A549 (cell line): ENCODE data around the gene BRPF1. TPM values are rescaled to one million over a fixed set of nuclear protein-coding genes. Genes with fewer than 3 reads are reported as not detected.

Experiments used
- ATAC-seq, 2 experiments: fragments of 200-7000 bp in 1 of 2; fragments of >200 bp in 1 of 2; cut with Nextera tagmentation in 1 of 2; cut with Tn5 transposase in 1 of 2; 3 replicates each; pipeline versions ENCODE4 v1.8.0 to v1.9.1; 2018 to 2020; ENCODE audit warnings: mild to moderate bottlenecking in 1 of 2, moderate library complexity in 1 of 2
- CTCF ChIA-PET: fragments of 300-600 bp; sonication (Branson Sonifier 250); formaldehyde crosslinking; extraction: SDS; loops from one replicate; lab custom pipeline; 2021; ENCODE audit warnings: antibody characterized with exemption, inconsistent platforms; lab: Yijun Ruan, JAX
- POLR2A ChIA-PET: fragments of 350-600 bp; formaldehyde crosslinking; extraction: SDS; loops from one replicate; lab custom pipeline; 2021; ENCODE audit warnings: antibody characterized with exemption, inconsistent platforms; lab: Yijun Ruan, JAX
- DNase-seq, 2 experiments: peaks; one replicate each; pipeline versions ENCODE4 v3.0.0 to v3.0.0-alpha.2; 2011 to 2016; ENCODE audit warnings: low read depth in 1 of 2, low spot score in 1 of 2
- FAIRE-seq: peaks from 2 replicates; lab custom pipeline; 2011; peaks lifted over from hg19 to GRCh38; lab: Jason Lieb, UNC
- H3K27ac ChIP-seq, 2 experiments: fragments of >200 bp; sonication (Bioruptor Twin); formaldehyde crosslinking; 3 replicates each; pipeline ENCODE4 v1.5.1; 2016 to 2017
- H3K4me1 ChIP-seq: fragments of >200 bp; sonication (Bioruptor Twin); formaldehyde crosslinking; 3 replicates; pipeline ENCODE4 v1.6.1; 2016
- H3K4me2 ChIP-seq: fragments of >200 bp; sonication (Bioruptor Twin); formaldehyde crosslinking; 3 replicates; pipeline ENCODE4 v1.6.1; 2016
- H3K4me3 ChIP-seq: fragments of >200 bp; sonication (Bioruptor Twin); formaldehyde crosslinking; 3 replicates; pipeline ENCODE4 v1.5.1; 2016
- H3K9me3 ChIP-seq: fragments of >200 bp; sonication (Bioruptor Twin); formaldehyde crosslinking; 3 replicates; pipeline ENCODE4 v1.6.1; 2016
- CBX2 ChIP-seq: fragments of 200-600 bp; sonication (generic); IDR thresholded peaks from 2 replicates; pipeline ENCODE4 v1.6.1; 2016; ENCODE audit warnings: low read depth, mild to moderate bottlenecking, borderline replicate concordance
- E2F6 ChIP-seq: IDR thresholded peaks from 2 replicates; pipeline ENCODE4 v1.6.1; 2012; ENCODE audit warnings: low read depth, borderline replicate concordance
- FOSB ChIP-seq: fragments of 250-450 bp; sonication (Bioruptor Pico); IDR thresholded peaks from 2 replicates; pipeline ENCODE4 v1.5.0; 2020; ENCODE audit warnings: mild to moderate bottlenecking, moderate library complexity
- HDAC2 ChIP-seq: fragments of 200-600 bp; sonication (generic); IDR thresholded peaks from 2 replicates; pipeline ENCODE4 v1.6.1; 2016
- HEYL ChIP-seq: fragments of 250-450 bp; sonication (Bioruptor Pico); IDR thresholded peaks from 2 replicates; pipeline ENCODE4 v1.8.0; 2021; ENCODE audit warnings: mild to moderate bottlenecking, moderate library complexity
- HOXA7 ChIP-seq: fragments of 250-450 bp; sonication (Bioruptor Pico); IDR thresholded peaks from 2 replicates; pipeline ENCODE4 v1.5.0; 2020; ENCODE audit warnings: mild to moderate bottlenecking, moderate library complexity
- HOXB13 ChIP-seq: fragments of 250-450 bp; sonication (Bioruptor Pico); IDR thresholded peaks from 2 replicates; pipeline ENCODE4 v1.5.0; 2020; ENCODE audit warnings: low read depth, mild to moderate bottlenecking, moderate library complexity
- HOXB5 ChIP-seq: fragments of 250-450 bp; sonication (Bioruptor Pico); IDR thresholded peaks from 2 replicates; pipeline ENCODE4 v1.5.0; 2020; ENCODE audit warnings: mild to moderate bottlenecking, moderate library complexity
- JUN ChIP-seq, 2 experiments: fragments of >200 bp; sonication (Bioruptor Twin); formaldehyde crosslinking; IDR thresholded peaks; 2 replicates in 1 of 2; 3 replicates in 1 of 2; pipeline ENCODE4 v1.6.1; 2016 to 2017
- KDM1A ChIP-seq: fragments of 200-600 bp; sonication (generic); IDR thresholded peaks from 2 replicates; pipeline ENCODE4 v1.6.1; 2016; ENCODE audit warnings: low read depth, mild to moderate bottlenecking
- MYC ChIP-seq: IDR thresholded peaks from 2 replicates; pipeline ENCODE4 v1.6.1; 2012; ENCODE audit warnings: mild to moderate bottlenecking, inconsistent platforms, low read length, improper control_type of control experiment, borderline replicate concordance
- POLR2A ChIP-seq: IDR thresholded peaks from 2 replicates; pipeline ENCODE4 v1.6.1; 2012; ENCODE audit warnings: mild to moderate bottlenecking, low read length
- POLR2AphosphoS2 ChIP-seq: conservative IDR thresholded peaks from 2 replicates; pipeline ENCODE4 v1.6.1; 2012; ENCODE audit warnings: low read length, improper control_type of control experiment, inconsistent platforms
- RAD21 ChIP-seq, 2 experiments: fragments of >200 bp in 1 of 2; sonication (Bioruptor Twin) in 1 of 2; formaldehyde crosslinking in 1 of 2; IDR thresholded peaks in 1 of 2; conservative IDR thresholded peaks in 1 of 2; 2 replicates in 1 of 2; 3 replicates in 1 of 2; pipeline ENCODE4 v1.6.1; 2012 to 2018; ENCODE audit warnings: inconsistent platforms in 1 of 2
- RFX5 ChIP-seq: fragments of 450-650 bp; IDR thresholded peaks from 2 replicates; pipeline ENCODE4 v1.7.1; 2014; ENCODE audit warnings: antibody characterized with exemption, mild to moderate bottlenecking, moderate library complexity
- SMC3 ChIP-seq: fragments of >200 bp; sonication (Bioruptor Twin); formaldehyde crosslinking; IDR thresholded peaks from 3 replicates; pipeline ENCODE4 v1.6.1; 2018; ENCODE audit warnings: inconsistent platforms
- SREBF2 ChIP-seq: fragments of 450-650 bp; IDR thresholded peaks from 2 replicates; pipeline ENCODE4 v1.6.1; 2014; ENCODE audit warnings: mild to moderate bottlenecking, moderate library complexity
- ZFP36 ChIP-seq: fragments of 450-650 bp; IDR thresholded peaks from 2 replicates; pipeline ENCODE4 v1.6.1; 2014; ENCODE audit warnings: borderline replicate concordance; ENCODE audit not compliant: partially characterized antibody
- WGBS: methylation state at CpG from one replicate; pipeline ENCODE4 v1.1.6; 2017; ENCODE audit errors: missing lambda C conversion rate; 5-methylcytosine and 5-hydroxymethylcytosine counted together
- polyA plus RNA-seq, 4 experiments: library from polyadenylated mRNA; depleted of rRNA in 3 of 4; stranded (reverse); fragments of >200 nt; fragmentation: RNase III in 1 of 4; extraction: RNeasy Plus Mini Kit Qiagen cat#74134 plus additional on column Dnase treatment in 1 of 4; gene quantifications; 2 replicates in 3 of 4; 3 replicates in 1 of 4; pipeline ENCODE4 v1.2.3, GENCODE V29; 2011 to 2017
- TF ChIP-seq, protein P1 (sequence below): fragments of >200 bp; sonication (Bioruptor Twin); formaldehyde crosslinking; IDR thresholded peaks from 3 replicates; pipeline ENCODE4 v1.5.1; 2016
- TF ChIP-seq, protein P2 (sequence below): IDR thresholded peaks from 2 replicates; pipeline ENCODE4 v1.6.1; 2012
- TF ChIP-seq, protein P3 (sequence below): IDR thresholded peaks from 2 replicates; pipeline ENCODE4 v1.6.1; 2012
- TF ChIP-seq, protein P4 (sequence below): fragments of 450-650 bp; IDR thresholded peaks from 2 replicates; pipeline ENCODE4 v1.6.1; 2014; ENCODE audit warnings: antibody characterized with exemption

Gene BRPF1
- polyA plus RNA-seq, 2 of the 4 experiments (the other 2 are of a cell fraction) = 8.6 to 12.4 TPM

- H3K27ac ChIP-seq = no peak overlapping the region
- H3K4me3 ChIP-seq = no peak overlapping the region
- no peak for FAIRE-seq
- CTCF ChIA-PET = interaction anchor here (0.7 to 6.2 kb wide), 7 partner anchors 9 to 223 kb away, joined by 3 to 99 read pairs (median 4); no protein-coding TSS in a partner anchor
- POLR2A ChIA-PET = no interaction called here
- TF ChIP-seq RAD21 (conservative IDR thresholded peaks at IDR 0.05 in 1 of 2, IDR thresholded peaks at IDR 0.05 in 1 of 2) (no peak), MYC (no peak), E2F6 (no peak), SREBF2 (no peak), HDAC2 (no peak), POLR2A (no peak), JUN (IDR thresholded peaks at IDR 0.05) (no peak), FOSB (CRISPR knock-in tag) (no peak), KDM1A (no peak), HEYL (CRISPR knock-in tag) (no peak), POLR2AphosphoS2 (no peak), RFX5 (no peak), CBX2 (no peak)
- ATAC-seq = no peak
- H3K9me3 ChIP-seq = no peaks in the 10 kb centered on the region
- DNase-seq = no peak
- no peak overlapping the region for H3K4me2 ChIP-seq
- WGBS = 66% methylated on average over 4 of the region's 4 CpGs
- peaks cover 9% of the 10 kb centered on the region; the same call in 2 of the 3 replicates for H3K4me1 ChIP-seq
Observed at GRCh38 chr3:9725775-9726515, 5.6 kb upstream of the BRPF1 start.

- 0 out of 3 replicates have a peak, but pooled peaks cover 4% of the 10 kb centered on the region for H3K4me1 ChIP-seq
- H3K27ac ChIP-seq = peak overlapping the region in 1 of 2 experiments; percentile 50; a peak in 2 of 6 replicates
- TF ChIP-seq ZFP36 (no peak), HOXA7 (no peak), HOXB13 (CRISPR knock-in tag) (no peak), RAD21 (conservative IDR thresholded peaks at IDR 0.05 in 1 of 2, IDR thresholded peaks at IDR 0.05 in 1 of 2) (peak; percentile 51 to 53), HOXB5 (CRISPR knock-in tag) (no peak), SMC3 (peak; percentile 58)
- TF ChIP-seq, protein P1, sequence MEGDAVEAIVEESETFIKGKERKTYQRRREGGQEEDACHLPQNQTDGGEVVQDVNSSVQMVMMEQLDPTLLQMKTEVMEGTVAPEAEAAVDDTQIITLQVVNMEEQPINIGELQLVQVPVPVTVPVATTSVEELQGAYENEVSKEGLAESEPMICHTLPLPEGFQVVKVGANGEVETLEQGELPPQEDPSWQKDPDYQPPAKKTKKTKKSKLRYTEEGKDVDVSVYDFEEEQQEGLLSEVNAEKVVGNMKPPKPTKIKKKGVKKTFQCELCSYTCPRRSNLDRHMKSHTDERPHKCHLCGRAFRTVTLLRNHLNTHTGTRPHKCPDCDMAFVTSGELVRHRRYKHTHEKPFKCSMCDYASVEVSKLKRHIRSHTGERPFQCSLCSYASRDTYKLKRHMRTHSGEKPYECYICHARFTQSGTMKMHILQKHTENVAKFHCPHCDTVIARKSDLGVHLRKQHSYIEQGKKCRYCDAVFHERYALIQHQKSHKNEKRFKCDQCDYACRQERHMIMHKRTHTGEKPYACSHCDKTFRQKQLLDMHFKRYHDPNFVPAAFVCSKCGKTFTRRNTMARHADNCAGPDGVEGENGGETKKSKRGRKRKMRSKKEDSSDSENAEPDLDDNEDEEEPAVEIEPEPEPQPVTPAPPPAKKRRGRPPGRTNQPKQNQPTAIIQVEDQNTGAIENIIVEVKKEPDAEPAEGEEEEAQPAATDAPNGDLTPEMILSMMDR = peak; percentile 59
- TF ChIP-seq, protein P2, sequence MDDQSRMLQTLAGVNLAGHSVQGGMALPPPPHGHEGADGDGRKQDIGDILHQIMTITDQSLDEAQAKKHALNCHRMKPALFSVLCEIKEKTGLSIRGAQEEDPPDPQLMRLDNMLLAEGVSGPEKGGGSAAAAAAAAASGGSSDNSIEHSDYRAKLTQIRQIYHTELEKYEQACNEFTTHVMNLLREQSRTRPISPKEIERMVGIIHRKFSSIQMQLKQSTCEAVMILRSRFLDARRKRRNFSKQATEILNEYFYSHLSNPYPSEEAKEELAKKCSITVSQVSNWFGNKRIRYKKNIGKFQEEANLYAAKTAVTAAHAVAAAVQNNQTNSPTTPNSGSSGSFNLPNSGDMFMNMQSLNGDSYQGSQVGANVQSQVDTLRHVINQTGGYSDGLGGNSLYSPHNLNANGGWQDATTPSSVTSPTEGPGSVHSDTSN = no peak
- TF ChIP-seq, protein P3, sequence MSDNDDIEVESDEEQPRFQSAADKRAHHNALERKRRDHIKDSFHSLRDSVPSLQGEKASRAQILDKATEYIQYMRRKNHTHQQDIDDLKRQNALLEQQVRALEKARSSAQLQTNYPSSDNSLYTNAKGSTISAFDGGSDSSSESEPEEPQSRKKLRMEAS = 0 out of 2 replicates have a peak, but pooled peaks have one; percentile 15
- TF ChIP-seq, protein P4, sequence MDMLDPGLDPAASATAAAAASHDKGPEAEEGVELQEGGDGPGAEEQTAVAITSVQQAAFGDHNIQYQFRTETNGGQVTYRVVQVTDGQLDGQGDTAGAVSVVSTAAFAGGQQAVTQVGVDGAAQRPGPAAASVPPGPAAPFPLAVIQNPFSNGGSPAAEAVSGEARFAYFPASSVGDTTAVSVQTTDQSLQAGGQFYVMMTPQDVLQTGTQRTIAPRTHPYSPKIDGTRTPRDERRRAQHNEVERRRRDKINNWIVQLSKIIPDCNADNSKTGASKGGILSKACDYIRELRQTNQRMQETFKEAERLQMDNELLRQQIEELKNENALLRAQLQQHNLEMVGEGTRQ = no peak
- 30% methylated on average over 11 of the region's 11 CpGs for WGBS
- peak; percentile 47 to 52 for ATAC-seq
- no peak for FAIRE-seq
- no peak overlapping the region for H3K4me3 ChIP-seq
- H3K4me2 ChIP-seq = peak overlapping the region; percentile 35; the same call in 2 of the 3 replicates
- H3K9me3 ChIP-seq = no peaks in the 10 kb centered on the region
- POLR2A ChIA-PET = interaction anchor here (0.8 kb wide), 1 partner anchor 66 kb away, joined by 3 read pairs; the partner anchor contains the start of gene ARPC4
- peak; percentile 75 to 76 for DNase-seq
- CTCF ChIA-PET = interaction anchor here (0.6 to 6.2 kb wide), 26 partner anchors 10 to 374 kb away, joined by 3 to 99 read pairs (median 4); partner anchors contain the start of genes OGG1 and RPUSD3
Observed at GRCh38 chr3:9727041-9727595, 4.4 kb upstream of the BRPF1 start.
